GM12891 (cell line): ENCODE results near the gene PYDC2.
"Not testable (repeated sequence)": the region's sequence is repeated elsewhere in the genome, so short reads cannot be mapped to it uniquely, and the experiment has no call there.

Experiments
- DNase-seq: peaks from one replicate; pipeline ENCODE4 v3.0.0; 2011; ENCODE audit warnings: low spot score; ENCODE audit not compliant: insufficient read length
- FAIRE-seq: peaks from 2 replicates; lab custom pipeline; 2011; peaks lifted over from hg19 to GRCh38; lab: Jason Lieb, UNC
- PAX5 ChIP-seq: IDR thresholded peaks from 2 replicates; pipeline ENCODE4 v1.6.1; 2011; ENCODE audit warnings: low read length, moderate library complexity, mild to moderate bottlenecking; ENCODE audit not compliant: insufficient read depth, severe bottlenecking
- POLR2A ChIP-seq: IDR thresholded peaks from 2 replicates; pipeline ENCODE4 v1.6.1; 2011; ENCODE audit warnings: low read depth, low read length, control low read depth
- POLR2AphosphoS5 ChIP-seq: IDR thresholded peaks from 2 replicates; pipeline ENCODE4 v1.6.1; 2011; ENCODE audit warnings: low read depth, low read length, control low read depth
- POU2F2 ChIP-seq: IDR thresholded peaks from 2 replicates; pipeline ENCODE4 v1.6.1; 2011; ENCODE audit warnings: low read depth, mild to moderate bottlenecking, control low read depth, low read length, moderate library complexity
- SPI1 ChIP-seq: IDR thresholded peaks from 2 replicates; pipeline ENCODE4 v1.6.1; 2011; ENCODE audit warnings: low read depth, low read length, control low read depth
- TAF1 ChIP-seq: IDR thresholded peaks from 2 replicates; pipeline ENCODE4 v1.6.1; 2011; ENCODE audit warnings: low read depth, low read length, control low read depth

The PYDC2 gene

GRCh38 chr3:191455257-191455952, 5.6 kb upstream of the PYDC2 start:
- FAIRE-seq = no peak
- no peak for DNase-seq
- TF ChIP-seq POU2F2 (no peak), PAX5 (no peak), POLR2AphosphoS5 (no peak), TAF1 (no peak), POLR2A (no peak), SPI1 (no peak)

- FAIRE-seq (no peak), DNase-seq (no peak)
- TF ChIP-seq POLR2A (no peak), SPI1 (no peak), PAX5 (no peak), TAF1 (no peak), POU2F2 (no peak), POLR2AphosphoS5 (no peak)
Measured at GRCh38 chr3:191460360-191460759, 603 bp upstream of the PYDC2 start.

GRCh38 chr3:191470080-191470479, 9.1 kb downstream of the PYDC2 start:
- no peak for FAIRE-seq
- DNase-seq = no peak
- TF ChIP-seq SPI1 (no peak), POLR2A (no peak), POU2F2 (no peak), POLR2AphosphoS5 (no peak), TAF1 (no peak), PAX5 (no peak)

- FAIRE-seq (no peak), DNase-seq (no peak)
- TF ChIP-seq SPI1 (no peak), PAX5 (no peak), POU2F2 (no peak), TAF1 (no peak)
Measured at GRCh38 chr3:191470545-191470944, 9.6 kb downstream of the PYDC2 start.

DNA sequence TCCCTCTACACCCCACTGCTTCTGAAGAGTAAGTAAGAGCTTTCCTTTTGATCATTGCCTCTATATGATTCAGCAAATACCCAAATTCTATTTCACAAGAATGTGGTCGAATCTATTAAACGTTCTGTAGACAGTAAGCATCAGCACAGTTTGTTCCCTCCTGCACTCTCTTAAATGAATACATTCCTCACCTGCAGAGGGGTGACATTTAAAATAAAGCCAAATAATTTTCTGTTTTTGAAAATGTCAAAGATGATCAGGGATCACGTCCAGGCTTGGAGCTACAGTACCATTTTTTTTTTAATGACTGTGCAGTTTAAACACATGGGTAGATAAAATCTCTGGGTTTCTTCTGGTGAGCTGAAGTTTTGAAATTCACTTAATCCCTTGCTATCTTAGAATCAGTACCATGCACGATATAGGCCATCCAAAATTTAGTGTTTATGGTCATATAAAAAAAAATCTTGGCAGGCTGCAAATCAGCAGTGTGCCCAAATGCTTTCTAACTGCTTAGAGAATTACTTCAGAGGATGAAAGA, 12.8 kb downstream of the PYDC2 start:
- TF ChIP-seq POLR2A = no peak
- TF ChIP-seq SPI1 = no peak
- TF ChIP-seq TAF1 = no peak
- TF ChIP-seq POU2F2 = no peak
- no peak for TF ChIP-seq PAX5
- no peak for TF ChIP-seq POLR2AphosphoS5
- no peak for DNase-seq
- no peak for FAIRE-seq

GRCh38 chr3:191476066-191476772, 15.3 kb downstream of the PYDC2 start:
- TF ChIP-seq SPI1 (no peak), POU2F2 (no peak), TAF1 (no peak), PAX5 (no peak), POLR2A (no peak), POLR2AphosphoS5 (no peak)
- no peak for DNase-seq
- no peak for FAIRE-seq

DNA sequence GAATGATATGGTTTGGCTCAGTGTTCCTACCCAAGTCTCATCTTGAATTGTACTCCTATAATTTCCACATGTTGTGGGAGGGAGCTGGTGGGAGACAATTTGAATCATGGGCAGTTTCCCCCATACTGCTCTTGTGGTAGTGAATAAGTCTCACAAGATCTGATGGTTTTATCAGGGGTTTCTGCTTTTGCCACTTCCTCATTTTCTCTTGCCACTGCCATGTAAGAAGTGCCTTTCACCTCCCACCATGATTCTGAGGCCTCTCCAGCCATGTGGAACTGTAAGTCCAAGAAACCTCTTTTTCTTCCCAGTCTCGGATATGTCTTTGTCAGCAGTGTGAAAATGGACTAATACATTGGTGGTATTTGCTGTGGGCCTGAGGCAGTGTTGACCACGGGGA, 23.0 kb downstream of the PYDC2 start:
- not testable (repeated sequence) for FAIRE-seq, DNase-seq
- peak; percentile 26; the same call in 1 of the 2 replicates for TF ChIP-seq SPI1

DNA sequence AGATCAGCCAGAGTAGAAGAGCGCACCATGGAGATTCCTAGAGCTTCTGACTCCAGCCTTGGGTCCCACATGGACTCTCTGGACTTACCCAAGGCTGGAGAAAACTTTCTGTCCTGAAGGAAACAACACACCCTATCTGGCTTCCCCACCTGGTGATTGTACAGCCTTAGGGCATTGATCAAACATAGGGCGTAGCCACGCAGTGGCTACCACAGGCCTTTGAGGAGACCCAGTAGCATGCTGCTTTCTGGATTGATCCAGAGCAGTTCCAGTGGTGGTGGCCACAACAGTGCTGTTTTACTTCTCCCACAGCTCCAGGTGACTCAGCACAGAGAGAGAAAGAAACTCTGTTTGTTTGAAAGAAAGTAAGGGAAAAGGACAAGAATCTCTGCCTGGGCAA, 23.5 kb downstream of the PYDC2 start:
- TF ChIP-seq SPI1 (no peak), PAX5 (no peak), POLR2AphosphoS5 (no peak), TAF1 (no peak), POU2F2 (no peak), POLR2A (no peak)
- DNase-seq (no peak), FAIRE-seq (no peak)

- FAIRE-seq (no peak), DNase-seq (no peak)
- TF ChIP-seq TAF1 (no peak), POU2F2 (no peak), PAX5 (no peak)
Measured at GRCh38 chr3:191492601-191493000, 31.6 kb downstream of the PYDC2 start.

DNA sequence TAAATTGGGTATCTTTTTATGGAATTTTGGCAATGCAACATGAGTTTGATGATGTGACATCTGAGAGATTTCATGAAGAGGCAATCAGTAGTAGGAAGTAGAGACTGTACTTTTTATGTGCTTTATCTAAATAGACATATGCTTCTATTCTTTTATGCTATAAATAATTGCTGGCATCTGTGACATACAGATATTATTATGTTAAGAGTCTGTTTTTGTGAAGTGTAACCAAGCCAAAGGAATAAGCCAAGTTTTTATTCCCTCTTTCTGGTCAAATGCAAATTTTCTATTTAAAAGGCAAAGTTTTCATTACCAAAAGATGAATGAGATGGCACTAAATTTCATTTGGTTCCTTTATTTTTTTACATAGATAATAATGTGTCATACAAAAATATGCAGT, 32.4 kb downstream of the PYDC2 start:
- no peak for DNase-seq
- FAIRE-seq = no peak
- TF ChIP-seq POU2F2 = no peak
- no peak for TF ChIP-seq POLR2AphosphoS5
- TF ChIP-seq POLR2A = no peak
- TF ChIP-seq TAF1 = no peak
- TF ChIP-seq SPI1 = no peak
- no peak for TF ChIP-seq PAX5
